OCI-M2 (cell line): ENCODE data around the gene FBH1.
"Not testable (repeated sequence)": the region's sequence is repeated elsewhere in the genome, so short reads cannot be mapped to it uniquely, and the experiment has no call there.

Experiments
- DNase-seq: peaks from one replicate; lab custom pipeline; 2025; ENCODE audit not compliant: unreplicated experiment; lab: John Stamatoyannopoulos, UW

FBH1 gene

DNA sequence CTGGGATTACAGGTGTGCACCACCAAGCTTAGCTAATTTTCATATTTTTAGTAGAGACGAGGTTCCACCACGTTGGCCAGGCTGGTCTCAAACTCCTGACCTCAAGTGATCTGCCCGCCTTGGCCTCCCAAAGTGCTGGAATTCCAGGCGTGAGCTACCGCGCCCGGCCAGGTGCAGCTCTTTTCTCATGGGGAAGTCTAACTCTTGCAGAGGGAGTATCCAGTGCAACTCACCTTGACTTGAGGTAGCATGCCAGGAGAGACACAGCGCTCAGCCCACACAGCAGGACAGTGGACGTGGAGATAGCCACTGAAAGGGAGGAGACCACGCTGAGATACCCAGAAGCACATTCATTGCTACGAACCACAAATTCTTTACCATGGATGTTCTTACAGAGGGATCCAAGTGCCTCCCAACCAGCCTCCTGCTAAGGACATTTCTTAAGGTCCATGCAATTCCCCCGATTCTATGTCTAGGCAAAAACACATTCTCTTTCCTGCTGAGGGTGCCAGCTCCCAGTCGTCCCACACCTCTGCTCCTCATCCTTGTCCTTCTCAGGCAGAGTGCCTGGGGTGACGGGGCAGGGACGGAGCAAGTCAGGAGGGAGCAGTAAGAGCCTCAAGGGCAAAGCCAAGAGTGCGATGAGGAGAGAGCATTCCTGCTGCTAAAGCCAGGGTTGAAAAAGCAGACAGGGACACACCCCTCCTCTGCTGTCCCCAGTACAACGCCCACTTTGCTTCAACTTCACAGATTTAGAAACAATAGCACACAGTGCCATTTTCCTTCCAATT, 66.3 kb downstream of the FBH1 start:
- no peak for DNase-seq

DNA sequence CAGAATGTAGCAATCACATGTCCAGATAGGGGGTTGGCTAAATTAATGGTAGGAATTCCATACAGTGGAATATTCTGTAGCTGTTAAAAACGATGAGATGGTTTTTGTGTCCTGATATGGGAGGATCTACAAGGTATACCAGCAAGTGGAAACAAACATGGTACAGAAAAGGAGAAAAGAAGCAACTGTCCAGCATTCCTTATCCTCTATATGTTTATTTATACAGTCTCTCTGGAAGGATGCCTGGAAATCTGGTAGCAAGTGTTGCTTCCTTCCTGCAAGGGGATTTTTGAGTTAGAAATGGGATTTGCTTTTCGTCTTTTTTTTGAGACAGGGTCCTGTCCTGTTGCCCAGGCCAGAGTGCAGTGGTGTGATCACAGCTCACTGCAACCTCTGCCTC, 68.0 kb downstream of the FBH1 start:
- no peak for DNase-seq

- DNase-seq, result no peak
Observed at GRCh38 chr10:5958675-5959074, 68.6 kb downstream of the FBH1 start.

GRCh38 chr10:5959142-5959541, 69.1 kb downstream of the FBH1 start:
- DNase-seq, result no peak

GRCh38 chr10:5959581-5960069, 69.6 kb downstream of the FBH1 start:
- no peak for DNase-seq

GRCh38 chr10:5960070-5960972, 70.3 kb downstream of the FBH1 start:
- DNase-seq, result no peak

DNA sequence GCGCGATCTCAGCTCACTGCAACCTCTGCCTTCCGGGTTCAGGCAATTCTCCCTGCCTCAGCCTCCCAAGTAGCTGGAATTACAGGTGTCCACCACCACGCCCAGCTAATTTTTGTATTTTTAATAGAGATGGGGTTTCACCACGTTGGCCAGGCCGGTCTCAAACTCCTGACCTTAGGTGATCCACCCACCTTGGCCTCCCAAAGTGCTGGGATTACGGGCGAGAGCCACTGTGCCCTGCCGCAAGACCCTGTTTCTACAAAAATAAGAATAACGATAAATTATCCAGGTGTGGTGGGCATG, 70.9 kb downstream of the FBH1 start:
- not testable (repeated sequence) for DNase-seq

DNA sequence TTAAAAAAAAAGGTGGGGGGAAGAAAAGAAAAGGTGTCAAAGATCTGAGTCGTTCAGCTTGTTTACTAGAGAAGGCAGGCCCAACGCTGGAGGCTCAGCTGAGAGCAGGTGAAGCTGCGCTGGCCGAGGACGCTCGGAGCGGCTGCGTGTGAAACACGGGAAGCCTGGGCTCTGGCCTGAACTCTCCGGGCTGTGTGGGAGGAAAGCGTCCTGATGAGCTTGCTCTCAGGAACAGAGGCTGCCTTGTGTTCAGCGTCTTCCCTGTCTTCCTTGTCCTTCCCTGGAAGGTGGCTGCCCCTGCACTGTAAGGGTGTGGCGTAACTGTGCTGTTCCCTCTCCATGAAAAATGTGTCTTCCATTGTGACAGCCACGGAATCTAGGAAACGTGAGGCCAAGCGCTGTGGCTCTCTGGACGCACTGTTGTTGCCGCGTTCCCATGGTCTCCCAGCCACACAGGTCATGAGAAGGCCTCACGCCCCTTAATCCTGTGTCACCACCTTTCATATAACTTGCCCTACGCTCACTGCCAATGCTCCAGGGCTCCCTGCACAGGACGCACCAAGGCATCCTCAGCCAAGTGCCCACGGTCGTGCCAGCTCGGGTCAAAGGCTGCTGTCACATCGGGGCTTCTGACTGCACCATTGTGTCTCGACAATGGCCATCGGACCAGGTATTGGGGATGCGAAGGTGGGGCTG, 71.5 kb downstream of the FBH1 start:
- DNase-seq, result no peak

DNA sequence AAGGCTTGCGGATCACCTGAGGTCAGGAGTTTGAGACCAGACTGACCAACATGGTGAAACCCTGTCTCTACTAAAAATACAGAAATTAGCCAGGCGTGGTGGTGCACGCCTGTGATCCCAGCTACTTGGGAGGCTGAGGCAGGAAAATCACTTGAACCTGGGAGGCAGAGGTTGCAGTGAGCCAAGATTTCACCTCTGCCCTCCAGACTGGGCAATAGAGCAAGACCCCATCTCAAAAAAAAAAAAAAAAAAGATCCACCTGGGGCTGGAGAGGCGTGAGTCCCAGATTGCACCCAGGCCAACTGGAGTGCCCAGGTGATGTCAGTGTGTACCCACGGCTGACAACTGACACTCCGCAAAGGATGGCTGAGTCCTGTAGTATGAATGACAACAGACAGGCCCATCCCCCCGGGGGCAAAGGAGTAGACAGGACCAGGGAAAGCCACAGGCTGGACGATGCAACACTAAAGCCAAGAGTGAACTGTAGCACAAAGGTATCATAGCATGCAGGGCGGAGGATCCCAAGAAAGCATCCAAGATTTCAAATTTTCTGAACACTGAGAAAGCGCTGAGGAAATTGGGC, 72.4 kb downstream of the FBH1 start:
- not testable (repeated sequence) for DNase-seq

DNA sequence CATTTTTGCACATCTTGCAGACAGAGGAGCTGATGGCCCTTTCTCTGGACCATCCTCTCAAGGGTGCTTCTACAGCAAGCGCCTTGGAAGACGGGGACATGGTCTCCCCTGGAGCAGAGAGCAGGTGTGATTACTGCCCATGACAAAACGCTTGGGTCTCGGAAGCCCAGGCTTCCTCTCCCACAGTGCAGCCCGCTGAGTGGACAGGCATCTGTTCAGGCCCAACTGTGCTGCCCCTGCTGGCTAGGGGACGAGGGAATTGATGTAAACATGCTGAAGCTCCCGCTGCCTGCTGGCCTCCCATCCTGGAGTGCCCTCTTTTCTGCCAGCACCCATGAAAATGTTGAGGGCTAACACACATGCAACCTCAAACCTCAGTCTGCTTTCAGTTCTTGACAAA, 73.0 kb downstream of the FBH1 start:
- DNase-seq, result no peak

- DNase-seq, result no peak
Observed at GRCh38 chr10:5963591-5963990, 73.5 kb downstream of the FBH1 start.

DNA sequence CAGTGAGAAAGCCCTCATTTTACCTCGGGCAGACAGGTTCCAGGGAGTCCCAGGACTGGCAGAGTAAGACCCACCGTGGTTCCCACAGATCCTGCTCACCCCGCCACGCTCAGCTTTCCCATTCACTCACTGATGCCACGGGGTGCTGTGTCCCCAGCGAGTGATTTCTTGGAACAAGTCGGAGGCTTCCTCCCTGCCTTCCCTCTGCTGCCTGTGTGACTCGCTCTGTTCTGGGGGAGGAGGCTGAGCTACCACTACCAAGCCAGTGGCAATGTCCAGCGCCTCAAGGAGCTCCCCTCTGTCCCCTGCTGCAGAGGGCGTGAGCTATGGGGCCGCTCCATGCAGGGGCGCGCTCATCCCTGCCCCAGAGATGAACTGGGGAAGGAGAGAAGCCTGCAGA, 74.7 kb downstream of the FBH1 start:
- no peak for DNase-seq

DNA sequence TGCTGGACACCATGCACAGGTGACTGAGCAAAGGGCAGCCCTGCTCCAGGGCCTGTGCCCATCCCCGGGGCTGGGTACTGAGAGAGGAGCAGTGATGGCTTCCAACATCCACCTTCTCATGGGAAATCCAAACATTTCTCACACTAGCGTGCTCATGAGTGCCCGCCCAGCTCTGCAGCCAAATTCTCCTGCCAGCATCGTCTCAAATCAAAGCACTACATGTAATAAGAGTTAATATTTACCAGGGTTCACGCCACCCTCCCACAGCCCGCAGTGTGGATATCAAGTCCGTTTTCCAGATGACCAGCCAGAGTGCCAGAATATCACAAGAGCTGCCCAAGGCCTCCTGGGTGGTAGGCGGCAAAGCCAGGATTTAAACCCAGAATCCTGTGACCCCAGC, 75.2 kb downstream of the FBH1 start:
- DNase-seq, result no peak

DNA sequence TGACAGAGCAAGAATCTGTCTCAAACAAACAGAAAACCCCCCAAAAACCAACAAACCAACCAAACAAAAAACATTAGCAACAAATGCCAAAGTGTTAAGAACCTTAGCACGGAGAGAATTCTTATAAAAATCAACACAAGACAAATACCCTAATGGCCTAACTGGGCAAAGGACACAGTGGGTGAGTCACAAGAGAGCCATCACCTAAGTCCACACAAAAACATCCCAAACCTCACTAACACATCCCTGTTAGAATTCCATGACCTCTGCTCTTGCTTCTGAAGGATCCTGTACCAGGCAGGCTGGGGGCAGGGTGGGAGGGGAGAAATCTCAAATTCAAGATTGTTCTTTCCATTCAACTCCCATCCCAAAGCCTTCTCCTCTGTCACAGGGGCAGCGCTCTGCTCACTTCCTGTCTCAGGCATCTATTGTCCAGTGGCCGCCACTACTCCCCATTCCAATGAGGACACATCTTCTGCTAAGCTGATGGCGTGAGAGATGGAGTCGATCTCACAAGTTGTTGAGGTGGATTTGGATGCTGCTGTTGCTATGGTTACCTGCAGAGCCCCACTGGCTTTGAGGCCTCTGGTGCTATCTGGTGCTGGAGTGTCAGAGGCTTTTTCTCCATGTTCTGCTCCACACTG, 78.1 kb downstream of the FBH1 start:
- DNase-seq, result no peak

DNA sequence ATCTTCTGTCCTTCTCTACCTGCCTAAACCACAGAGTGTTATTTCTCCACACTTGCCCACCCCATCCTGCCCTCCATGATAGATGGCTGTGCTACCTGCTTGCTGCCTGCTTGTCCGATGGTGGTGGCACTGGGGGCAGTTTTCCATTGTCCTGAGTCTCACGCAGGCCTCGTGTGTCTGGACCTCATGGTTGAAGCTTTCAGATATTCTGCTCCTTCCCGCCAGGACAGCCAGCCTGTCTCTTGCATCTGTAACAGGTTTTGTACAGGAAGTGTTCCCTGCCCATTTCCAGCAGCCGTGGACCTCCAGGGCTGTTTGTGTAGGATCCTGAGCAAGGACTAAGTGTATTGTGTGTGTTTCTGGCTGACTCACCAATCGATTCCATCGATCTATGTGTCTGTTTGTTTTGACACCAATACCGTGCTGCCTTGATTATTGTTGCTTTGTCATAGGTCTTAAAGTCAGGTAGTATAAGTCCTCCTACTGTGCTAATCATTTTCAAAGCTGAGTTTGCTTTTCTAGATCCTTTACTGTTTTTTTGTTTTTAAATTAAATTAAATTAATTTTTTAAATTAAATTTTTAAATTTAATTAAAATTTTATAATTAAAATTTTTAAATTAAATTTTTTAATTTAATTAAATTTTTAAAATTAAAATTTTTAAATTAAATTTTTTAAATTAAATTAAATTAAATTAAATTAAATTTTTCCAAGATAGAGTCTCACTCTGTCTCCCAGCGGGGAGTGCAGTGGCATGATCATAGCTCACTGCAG, 78.8 kb downstream of the FBH1 start:
- DNase-seq, result no peak

- no peak for DNase-seq
Observed at GRCh38 chr10:5970066-5970465, 80.0 kb downstream of the FBH1 start.

- no peak for DNase-seq
Observed at GRCh38 chr10:5970527-5970926, 80.5 kb downstream of the FBH1 start.

DNA sequence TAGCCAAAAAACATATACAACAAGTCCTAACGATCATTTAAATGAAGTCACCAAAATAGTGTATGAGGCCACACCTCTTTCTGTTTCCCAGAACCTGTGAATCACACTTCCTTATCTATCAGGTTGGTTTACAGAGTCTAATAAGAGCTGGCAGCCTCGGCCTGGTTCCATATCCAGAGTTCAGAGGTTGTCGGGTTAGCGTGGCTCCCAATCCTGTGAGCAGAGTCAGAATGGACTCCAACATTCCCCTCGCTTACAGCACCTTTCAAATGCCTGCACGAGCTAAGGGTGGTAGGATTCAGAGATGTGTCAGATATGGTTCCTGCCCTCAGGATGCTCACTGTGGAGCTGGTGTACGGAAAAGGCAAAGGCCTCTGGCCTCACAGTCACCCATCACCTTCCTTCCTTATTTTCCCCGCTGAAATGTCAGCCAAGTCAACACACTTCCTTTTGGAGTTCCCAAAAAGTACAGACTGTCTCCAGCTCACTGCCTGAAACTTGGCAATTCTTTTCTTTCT, 81.3 kb downstream of the FBH1 start:
- no peak for DNase-seq

- no peak for DNase-seq
Observed at GRCh38 chr10:5971886-5972285, 81.8 kb downstream of the FBH1 start.

DNA sequence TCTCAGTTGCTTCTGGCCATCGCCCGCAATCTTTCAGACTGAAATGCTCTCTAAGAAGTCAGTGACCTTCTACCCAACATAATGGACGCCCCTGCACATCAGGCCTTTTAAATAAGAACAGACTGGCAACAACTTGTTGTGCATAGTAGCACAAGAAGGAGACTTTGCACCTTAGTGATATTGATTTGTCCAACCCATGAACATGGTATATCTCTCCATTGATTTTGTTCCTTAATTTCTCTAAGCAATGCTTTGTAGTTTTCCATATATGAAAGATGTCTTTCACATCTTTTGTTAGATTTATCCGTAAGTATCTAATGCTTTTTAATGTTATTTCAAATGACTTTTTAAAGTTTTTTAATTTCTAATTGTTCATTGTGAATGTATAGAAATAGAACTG, 83.0 kb downstream of the FBH1 start:
- no peak for DNase-seq
